ENCODE measurements around the gene PLOD1.

The PLOD1 gene

DNA sequence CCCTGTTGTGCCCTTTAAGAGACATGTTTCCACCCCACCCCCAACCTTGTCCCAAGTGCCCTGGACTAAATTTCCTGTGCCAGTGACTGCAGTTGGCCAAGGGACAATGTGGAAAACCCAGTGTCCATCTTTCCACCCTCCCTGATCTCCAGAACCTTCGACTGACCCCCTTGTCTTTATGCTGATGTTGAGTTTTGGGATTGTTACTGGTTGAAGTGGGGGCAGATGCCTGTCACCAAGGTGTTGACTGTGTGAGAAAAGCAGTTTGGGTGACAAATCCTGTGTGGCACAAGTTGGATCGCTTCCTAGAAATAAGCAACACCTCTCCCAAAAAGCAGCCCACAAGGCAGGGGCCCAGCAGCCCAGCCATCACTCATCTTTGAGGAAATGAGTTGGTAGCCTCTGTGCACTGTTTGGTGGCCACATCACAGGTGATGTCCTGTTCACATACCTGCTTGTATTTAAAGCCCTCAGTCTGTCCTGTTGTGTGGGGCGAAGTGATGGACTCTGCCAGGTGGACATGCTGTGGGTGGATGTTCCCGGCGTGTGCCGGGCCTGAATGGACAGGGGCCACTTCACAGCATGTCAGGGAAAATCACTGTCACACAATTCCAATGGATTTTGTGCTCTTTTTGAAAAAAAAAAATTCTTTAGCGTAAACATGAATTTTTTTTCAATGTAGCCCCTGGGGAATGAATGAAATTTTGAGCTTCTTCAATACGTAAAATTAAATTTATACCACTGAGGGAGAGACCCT lies 78.2 kb downstream of the PLOD1 start:
- DNase-seq (ENCODE audit: low read depth) = no peak
- TF ChIP-seq, protein P1, sequence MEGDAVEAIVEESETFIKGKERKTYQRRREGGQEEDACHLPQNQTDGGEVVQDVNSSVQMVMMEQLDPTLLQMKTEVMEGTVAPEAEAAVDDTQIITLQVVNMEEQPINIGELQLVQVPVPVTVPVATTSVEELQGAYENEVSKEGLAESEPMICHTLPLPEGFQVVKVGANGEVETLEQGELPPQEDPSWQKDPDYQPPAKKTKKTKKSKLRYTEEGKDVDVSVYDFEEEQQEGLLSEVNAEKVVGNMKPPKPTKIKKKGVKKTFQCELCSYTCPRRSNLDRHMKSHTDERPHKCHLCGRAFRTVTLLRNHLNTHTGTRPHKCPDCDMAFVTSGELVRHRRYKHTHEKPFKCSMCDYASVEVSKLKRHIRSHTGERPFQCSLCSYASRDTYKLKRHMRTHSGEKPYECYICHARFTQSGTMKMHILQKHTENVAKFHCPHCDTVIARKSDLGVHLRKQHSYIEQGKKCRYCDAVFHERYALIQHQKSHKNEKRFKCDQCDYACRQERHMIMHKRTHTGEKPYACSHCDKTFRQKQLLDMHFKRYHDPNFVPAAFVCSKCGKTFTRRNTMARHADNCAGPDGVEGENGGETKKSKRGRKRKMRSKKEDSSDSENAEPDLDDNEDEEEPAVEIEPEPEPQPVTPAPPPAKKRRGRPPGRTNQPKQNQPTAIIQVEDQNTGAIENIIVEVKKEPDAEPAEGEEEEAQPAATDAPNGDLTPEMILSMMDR (IDR thresholded peaks at IDR 0.05; ENCODE audit: insufficient read depth, low read depth, low read length, missing control alignments) = no peak
- H3K4me3 ChIP-seq (ENCODE audit: low read length) = no peak overlapping the region

DNA sequence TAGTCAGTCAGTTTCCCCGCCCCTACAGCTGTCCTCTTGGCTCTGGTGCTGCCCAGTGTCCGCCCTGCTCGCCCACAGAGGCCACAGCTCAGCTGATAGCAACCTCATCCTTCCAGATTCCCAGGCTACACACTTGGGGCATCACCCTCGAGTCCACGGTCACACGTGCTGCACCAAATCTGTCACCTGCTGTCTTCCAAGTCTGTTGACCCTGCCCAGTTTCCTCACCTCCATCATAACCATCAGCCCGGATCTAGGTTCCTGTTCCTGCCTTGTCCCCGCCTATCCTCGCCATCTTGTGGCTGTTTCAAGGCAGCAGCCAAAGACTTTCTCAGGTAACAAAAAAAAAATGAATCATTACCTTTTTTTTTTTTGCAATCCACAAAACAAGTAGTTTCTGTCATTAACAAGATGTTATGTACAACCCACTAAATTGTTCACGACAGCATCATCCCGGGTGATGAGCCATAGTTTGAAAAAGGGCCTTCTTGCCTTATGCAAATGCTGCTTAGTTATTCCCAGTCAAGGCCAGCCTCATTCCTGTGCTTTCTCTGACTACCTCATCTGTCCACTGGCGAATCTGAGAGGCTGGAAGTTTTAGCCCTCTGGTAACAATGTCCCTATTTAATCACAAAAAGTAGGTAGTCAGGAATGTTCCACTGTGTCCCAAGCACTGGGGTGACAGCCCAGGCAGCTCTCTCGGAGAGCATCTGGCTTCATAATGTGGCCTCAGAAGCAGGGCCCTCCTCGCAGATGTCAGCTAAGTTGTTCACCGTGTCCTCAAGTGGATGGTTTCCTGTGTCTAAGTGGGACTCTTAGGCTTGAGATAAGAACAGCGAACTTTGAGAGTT lies 79.8 kb downstream of the PLOD1 start:
- TF ChIP-seq, protein P1 (IDR thresholded peaks at IDR 0.05; ENCODE audit: insufficient read depth, low read depth, low read length, missing control alignments) = peak; percentile 41
- DNase-seq (ENCODE audit: low read depth) = peak; percentile 88
- H3K4me3 ChIP-seq (ENCODE audit: low read length) = no peak overlapping the region

DNA sequence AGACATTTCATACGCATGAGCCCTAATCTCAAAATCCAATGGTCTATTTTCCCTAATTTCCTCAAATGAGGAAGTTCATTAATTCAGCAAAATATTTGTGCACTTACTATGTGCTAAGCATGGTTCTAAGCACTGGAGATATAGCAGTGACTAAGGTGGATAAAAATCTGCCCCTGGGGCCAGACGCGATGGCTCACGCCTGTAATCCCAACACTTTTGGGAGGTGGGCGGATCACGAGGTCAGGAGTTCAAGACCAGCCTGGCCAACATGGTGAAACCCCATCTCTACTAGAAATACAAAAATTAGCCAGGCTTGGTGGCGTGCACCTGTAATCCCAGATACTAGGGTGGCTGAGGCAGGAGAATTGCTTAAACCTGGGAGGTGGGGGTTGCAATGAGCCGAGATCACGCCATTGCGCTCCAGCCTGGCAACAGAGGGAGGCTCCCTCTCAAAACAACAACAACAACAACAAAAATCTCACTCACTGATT lies 80.5 kb downstream of the PLOD1 start:
- TF ChIP-seq, protein P1 (IDR thresholded peaks at IDR 0.05; ENCODE audit: insufficient read depth, low read depth, low read length, missing control alignments) = no peak
- no peak overlapping the region for H3K4me3 ChIP-seq (ENCODE audit: low read length)
- peak; percentile 83 for DNase-seq (ENCODE audit: low read depth)

DNA sequence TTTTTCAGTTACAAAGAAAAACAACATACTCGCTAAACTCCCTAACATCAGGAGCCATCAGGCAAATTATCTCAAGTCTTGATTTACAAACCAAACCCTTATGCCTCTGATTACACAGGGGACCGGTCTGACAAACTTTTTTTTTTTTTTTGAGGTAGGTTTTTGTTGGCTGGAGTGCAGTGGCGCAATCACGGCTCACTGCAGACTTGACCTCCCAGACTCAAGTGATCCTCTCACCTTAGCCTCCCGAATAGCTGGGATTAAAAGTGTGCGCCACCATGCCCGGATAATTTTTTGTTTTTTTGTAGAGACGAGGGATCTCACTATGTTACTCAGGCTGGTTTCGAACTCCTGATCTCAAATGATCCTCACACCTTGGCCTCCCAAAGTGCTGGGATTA lies 81.0 kb downstream of the PLOD1 start:
- no peak overlapping the region for H3K4me3 ChIP-seq (ENCODE audit: low read length)
- TF ChIP-seq, protein P1 (IDR thresholded peaks at IDR 0.05; ENCODE audit: insufficient read depth, low read depth, low read length, missing control alignments) = no peak
- peak; percentile 5 for DNase-seq (ENCODE audit: low read depth)

DNA sequence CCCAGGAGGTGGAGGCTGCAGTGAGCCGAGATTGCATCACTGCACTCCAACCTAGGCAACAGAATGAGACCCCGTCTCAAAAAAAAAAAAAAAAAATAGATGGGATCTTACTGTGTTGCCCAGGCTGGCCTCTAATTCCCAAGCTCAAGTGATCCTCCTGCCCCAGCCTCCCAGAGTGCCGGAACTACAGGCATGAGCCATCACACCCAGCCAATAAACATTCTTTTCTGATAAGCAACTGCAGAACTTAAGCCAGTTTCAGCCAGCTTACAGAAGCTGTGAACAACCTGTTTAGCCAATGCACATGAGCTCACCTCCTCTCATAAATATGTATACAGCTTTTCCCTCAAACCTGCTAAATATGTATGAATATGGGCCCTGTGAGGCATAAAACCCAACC lies 81.7 kb downstream of the PLOD1 start:
- peak; percentile 16 for DNase-seq (ENCODE audit: low read depth)
- H3K4me3 ChIP-seq (ENCODE audit: low read length) = no peak overlapping the region
- TF ChIP-seq, protein P1 (IDR thresholded peaks at IDR 0.05; ENCODE audit: insufficient read depth, low read depth, low read length, missing control alignments) = no peak

DNA sequence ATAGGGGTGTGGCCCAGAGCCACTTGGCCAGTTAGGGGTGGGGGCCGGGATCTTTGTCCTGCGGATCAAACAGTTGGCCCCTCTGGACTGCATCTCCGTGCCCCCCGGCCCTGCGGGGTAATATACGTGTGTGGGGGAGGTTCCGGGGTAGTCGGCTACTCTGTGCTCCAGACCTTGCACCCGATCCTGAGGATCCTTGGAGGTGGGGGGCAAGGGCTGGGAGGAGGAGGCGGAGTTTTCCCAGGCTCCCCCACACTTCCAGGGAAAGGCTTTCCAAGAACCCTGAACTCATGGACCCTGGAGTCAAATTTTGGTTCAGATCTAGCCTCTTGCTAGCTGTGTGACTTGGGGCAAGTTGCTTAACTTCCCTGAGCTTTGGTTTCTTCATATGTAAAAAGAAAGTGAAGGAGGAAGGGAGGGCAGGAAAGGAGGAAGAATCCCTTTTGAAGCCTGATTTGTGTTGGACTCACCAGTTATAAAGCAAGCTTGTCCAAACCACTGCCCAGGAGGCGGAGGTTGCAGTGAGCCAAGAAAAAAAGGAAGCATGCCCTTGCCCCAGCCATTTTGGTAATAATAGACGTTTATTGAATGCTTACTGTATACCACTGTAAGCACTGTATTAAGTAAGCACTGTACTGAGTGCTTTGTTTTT lies 85.5 kb downstream of the PLOD1 start:
- peak; percentile 13 for DNase-seq (ENCODE audit: low read depth)
- H3K4me3 ChIP-seq (ENCODE audit: low read length) = peak overlapping the region; percentile 83
- TF ChIP-seq, protein P1 (IDR thresholded peaks at IDR 0.05; ENCODE audit: insufficient read depth, low read depth, low read length, missing control alignments) = no peak

All from epithelial cell of esophagus (primary cell).